K562 (cell line): Measurements from ENCODE around the gene ZNF490. TPM values are rescaled to one million over a fixed set of nuclear protein-coding genes. Genes with fewer than 3 reads are reported as not detected.

Source experiments
- BDP1 ChIP-seq: IDR thresholded peaks from 3 replicates; pipeline ENCODE4 v1.6.1; 2011; ENCODE audit not compliant: insufficient read length, insufficient read depth
- JUN ChIP-seq, 2 experiments: sonication (generic) in 1 of 2; formaldehyde crosslinking in 1 of 2; IDR thresholded peaks; 2 replicates each; pipeline versions ENCODE4 v1.6.1 to v1.8.0; 2012 to 2022; ENCODE audit warnings: borderline replicate concordance in 2 of 2, mild to moderate bottlenecking in 2 of 2, improper control_type of control experiment in 1 of 2, low read depth in 1 of 2, low read length in 1 of 2, missing genetic modification reagents in 1 of 2
- NCOA6 ChIP-seq: fragments of 450-650 bp; IDR thresholded peaks from 2 replicates; pipeline ENCODE4 v1.6.1; 2017; ENCODE audit warnings: mild to moderate bottlenecking
- SMARCA5 ChIP-seq: fragments of 450-650 bp; IDR thresholded peaks from 2 replicates; pipeline ENCODE4 v1.6.1; 2016
- TAF1 ChIP-seq: IDR thresholded peaks from 2 replicates; pipeline ENCODE4 v1.6.1; 2011; ENCODE audit warnings: mild to moderate bottlenecking, low read length, moderate library complexity; ENCODE audit not compliant: insufficient read depth, control insufficient read depth, severe bottlenecking; ENCODE audit errors: extremely low read depth
- ZNF431 ChIP-seq: sonication (generic); formaldehyde crosslinking; IDR thresholded peaks from 2 replicates; pipeline ENCODE4 v1.8.0; 2022; ENCODE audit warnings: mild to moderate bottlenecking, missing genetic modification reagents
- ZNF639 ChIP-seq, 2 experiments: fragments of 200-800 bp in 1 of 2; sonication (Bioruptor generic) in 1 of 2; sonication (generic) in 1 of 2; formaldehyde crosslinking in 1 of 2; IDR thresholded peaks in 1 of 2; conservative IDR thresholded peaks in 1 of 2; 2 replicates each; pipeline versions ENCODE4 v1.5.0 to v1.6.1; 2016 to 2020; ENCODE audit warnings: missing compliant biosample characterization in 1 of 2, missing genetic modification characterization in 1 of 2, missing genetic modification reagents in 1 of 2
- ZNF766 ChIP-seq: fragments of 200-800 bp; sonication (Bioruptor generic); conservative IDR thresholded peaks from 2 replicates; pipeline ENCODE4 v1.6.1; 2016; ENCODE audit warnings: missing genetic modification characterization, missing compliant biosample characterization
- polyA plus RNA-seq, 8 experiments: library from polyadenylated mRNA; depleted of rRNA in 4 of 8; stranded (reverse) in 5 of 8; unstranded in 3 of 8; fragments of >200 nt; fragmentation: Nextera tagmentation in 2 of 8; fragmentation: Illumina TruSeq in 1 of 8; extraction: Ambion mirVana in 2 of 8; extraction: Trizol in 1 of 8; gene quantifications; 2 replicates each; pipeline versions ENCODE4 v1.2.1 to v1.2.3, GENCODE V29; 2011 to 2014; ENCODE audit warnings: inconsistent platforms in 1 of 8, missing spikeins in 1 of 8
- total RNA-seq, 7 experiments: library from RNA; depleted of rRNA in 6 of 7; stranded (reverse); fragments of >200 nt in 6 of 7; fragmentation: Illumina TruSeq in 2 of 7; extraction: Trizol in 2 of 7; gene quantifications; 2 replicates each; pipeline versions ENCODE4 v1.2.1 to v1.2.3, GENCODE V29; 2011 to 2021; ENCODE audit warnings: low replicate concordance in 1 of 7
- TF ChIP-seq, protein P1 (sequence below): fragments of 250-450 bp; sonication (Bioruptor Pico); IDR thresholded peaks from 2 replicates; pipeline ENCODE4 v1.8.0; 2022; ENCODE audit warnings: inconsistent platforms, mild to moderate bottlenecking, moderate library complexity, borderline replicate concordance
- TF ChIP-seq, protein P2 (sequence below): fragments of 450-650 bp; IDR thresholded peaks from 2 replicates; pipeline ENCODE4 v1.6.1; 2016; ENCODE audit warnings: mild to moderate bottlenecking, moderate library complexity
- TF ChIP-seq, protein P3 (sequence below): IDR thresholded peaks from 2 replicates; pipeline ENCODE4 v1.6.1; 2014; ENCODE audit warnings: antibody characterized with exemption

The ZNF490 gene
- total and polyA plus RNA-seq, 9 of the 15 experiments (the other 6 are each of a cell fraction or from before 2014, with no cell fraction given) = 0.90 to 8.3 (median 4.4) TPM

DNA sequence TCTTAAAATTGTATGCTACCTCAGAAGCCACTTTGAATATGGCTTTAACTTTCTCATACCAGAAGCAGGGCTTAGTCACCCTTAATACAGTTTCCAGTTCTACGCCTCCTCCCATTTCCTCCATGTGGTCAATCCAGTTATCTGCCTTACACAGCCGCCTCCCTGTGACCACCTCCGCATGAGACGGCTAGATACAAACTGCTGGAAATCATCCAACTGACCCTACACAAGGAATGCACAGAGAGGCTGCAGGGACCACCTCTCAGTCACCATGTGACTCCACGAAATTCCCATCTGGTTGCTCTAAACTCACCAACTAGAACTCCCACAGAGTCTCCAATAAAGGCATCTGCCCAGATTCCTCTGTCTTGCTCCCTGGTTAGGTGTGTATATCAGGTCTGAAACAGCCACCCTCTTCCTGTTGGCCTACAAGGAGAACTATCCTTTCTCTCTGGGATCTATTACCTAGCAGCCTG, 66.2 kb downstream of the ZNF490 start (continued):
- TF ChIP-seq JUN (IDR thresholded peaks at IDR 0.05; ENCODE audit: borderline replicate concordance, low read depth, low read length) = peak; percentile 81; the same call in 1 of the 2 replicates
- no peak for TF ChIP-seq JUN (CRISPR knock-in tag; IDR thresholded peaks at IDR 0.05; ENCODE audit: borderline replicate concordance)
- no peak for TF ChIP-seq SMARCA5
- 0 out of 2 replicates have a peak, but pooled peaks have one; percentile 36 for TF ChIP-seq ZNF766 (CRISPR knock-in tag)
- TF ChIP-seq, protein P1, sequence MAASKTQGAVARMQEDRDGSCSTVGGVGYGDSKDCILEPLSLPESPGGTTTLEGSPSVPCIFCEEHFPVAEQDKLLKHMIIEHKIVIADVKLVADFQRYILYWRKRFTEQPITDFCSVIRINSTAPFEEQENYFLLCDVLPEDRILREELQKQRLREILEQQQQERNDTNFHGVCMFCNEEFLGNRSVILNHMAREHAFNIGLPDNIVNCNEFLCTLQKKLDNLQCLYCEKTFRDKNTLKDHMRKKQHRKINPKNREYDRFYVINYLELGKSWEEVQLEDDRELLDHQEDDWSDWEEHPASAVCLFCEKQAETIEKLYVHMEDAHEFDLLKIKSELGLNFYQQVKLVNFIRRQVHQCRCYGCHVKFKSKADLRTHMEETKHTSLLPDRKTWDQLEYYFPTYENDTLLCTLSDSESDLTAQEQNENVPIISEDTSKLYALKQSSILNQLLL = no peak
- TF ChIP-seq, protein P2, sequence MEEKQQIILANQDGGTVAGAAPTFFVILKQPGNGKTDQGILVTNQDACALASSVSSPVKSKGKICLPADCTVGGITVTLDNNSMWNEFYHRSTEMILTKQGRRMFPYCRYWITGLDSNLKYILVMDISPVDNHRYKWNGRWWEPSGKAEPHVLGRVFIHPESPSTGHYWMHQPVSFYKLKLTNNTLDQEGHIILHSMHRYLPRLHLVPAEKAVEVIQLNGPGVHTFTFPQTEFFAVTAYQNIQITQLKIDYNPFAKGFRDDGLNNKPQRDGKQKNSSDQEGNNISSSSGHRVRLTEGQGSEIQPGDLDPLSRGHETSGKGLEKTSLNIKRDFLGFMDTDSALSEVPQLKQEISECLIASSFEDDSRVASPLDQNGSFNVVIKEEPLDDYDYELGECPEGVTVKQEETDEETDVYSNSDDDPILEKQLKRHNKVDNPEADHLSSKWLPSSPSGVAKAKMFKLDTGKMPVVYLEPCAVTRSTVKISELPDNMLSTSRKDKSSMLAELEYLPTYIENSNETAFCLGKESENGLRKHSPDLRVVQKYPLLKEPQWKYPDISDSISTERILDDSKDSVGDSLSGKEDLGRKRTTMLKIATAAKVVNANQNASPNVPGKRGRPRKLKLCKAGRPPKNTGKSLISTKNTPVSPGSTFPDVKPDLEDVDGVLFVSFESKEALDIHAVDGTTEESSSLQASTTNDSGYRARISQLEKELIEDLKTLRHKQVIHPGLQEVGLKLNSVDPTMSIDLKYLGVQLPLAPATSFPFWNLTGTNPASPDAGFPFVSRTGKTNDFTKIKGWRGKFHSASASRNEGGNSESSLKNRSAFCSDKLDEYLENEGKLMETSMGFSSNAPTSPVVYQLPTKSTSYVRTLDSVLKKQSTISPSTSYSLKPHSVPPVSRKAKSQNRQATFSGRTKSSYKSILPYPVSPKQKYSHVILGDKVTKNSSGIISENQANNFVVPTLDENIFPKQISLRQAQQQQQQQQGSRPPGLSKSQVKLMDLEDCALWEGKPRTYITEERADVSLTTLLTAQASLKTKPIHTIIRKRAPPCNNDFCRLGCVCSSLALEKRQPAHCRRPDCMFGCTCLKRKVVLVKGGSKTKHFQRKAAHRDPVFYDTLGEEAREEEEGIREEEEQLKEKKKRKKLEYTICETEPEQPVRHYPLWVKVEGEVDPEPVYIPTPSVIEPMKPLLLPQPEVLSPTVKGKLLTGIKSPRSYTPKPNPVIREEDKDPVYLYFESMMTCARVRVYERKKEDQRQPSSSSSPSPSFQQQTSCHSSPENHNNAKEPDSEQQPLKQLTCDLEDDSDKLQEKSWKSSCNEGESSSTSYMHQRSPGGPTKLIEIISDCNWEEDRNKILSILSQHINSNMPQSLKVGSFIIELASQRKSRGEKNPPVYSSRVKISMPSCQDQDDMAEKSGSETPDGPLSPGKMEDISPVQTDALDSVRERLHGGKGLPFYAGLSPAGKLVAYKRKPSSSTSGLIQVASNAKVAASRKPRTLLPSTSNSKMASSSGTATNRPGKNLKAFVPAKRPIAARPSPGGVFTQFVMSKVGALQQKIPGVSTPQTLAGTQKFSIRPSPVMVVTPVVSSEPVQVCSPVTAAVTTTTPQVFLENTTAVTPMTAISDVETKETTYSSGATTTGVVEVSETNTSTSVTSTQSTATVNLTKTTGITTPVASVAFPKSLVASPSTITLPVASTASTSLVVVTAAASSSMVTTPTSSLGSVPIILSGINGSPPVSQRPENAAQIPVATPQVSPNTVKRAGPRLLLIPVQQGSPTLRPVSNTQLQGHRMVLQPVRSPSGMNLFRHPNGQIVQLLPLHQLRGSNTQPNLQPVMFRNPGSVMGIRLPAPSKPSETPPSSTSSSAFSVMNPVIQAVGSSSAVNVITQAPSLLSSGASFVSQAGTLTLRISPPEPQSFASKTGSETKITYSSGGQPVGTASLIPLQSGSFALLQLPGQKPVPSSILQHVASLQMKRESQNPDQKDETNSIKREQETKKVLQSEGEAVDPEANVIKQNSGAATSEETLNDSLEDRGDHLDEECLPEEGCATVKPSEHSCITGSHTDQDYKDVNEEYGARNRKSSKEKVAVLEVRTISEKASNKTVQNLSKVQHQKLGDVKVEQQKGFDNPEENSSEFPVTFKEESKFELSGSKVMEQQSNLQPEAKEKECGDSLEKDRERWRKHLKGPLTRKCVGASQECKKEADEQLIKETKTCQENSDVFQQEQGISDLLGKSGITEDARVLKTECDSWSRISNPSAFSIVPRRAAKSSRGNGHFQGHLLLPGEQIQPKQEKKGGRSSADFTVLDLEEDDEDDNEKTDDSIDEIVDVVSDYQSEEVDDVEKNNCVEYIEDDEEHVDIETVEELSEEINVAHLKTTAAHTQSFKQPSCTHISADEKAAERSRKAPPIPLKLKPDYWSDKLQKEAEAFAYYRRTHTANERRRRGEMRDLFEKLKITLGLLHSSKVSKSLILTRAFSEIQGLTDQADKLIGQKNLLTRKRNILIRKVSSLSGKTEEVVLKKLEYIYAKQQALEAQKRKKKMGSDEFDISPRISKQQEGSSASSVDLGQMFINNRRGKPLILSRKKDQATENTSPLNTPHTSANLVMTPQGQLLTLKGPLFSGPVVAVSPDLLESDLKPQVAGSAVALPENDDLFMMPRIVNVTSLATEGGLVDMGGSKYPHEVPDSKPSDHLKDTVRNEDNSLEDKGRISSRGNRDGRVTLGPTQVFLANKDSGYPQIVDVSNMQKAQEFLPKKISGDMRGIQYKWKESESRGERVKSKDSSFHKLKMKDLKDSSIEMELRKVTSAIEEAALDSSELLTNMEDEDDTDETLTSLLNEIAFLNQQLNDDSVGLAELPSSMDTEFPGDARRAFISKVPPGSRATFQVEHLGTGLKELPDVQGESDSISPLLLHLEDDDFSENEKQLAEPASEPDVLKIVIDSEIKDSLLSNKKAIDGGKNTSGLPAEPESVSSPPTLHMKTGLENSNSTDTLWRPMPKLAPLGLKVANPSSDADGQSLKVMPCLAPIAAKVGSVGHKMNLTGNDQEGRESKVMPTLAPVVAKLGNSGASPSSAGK = peak; percentile 71
- no peak for TF ChIP-seq BDP1
- TF ChIP-seq ZNF431 (CRISPR knock-in tag) = 0 out of 2 replicates have a peak, but pooled peaks have one; percentile 59
- TF ChIP-seq, protein P3, sequence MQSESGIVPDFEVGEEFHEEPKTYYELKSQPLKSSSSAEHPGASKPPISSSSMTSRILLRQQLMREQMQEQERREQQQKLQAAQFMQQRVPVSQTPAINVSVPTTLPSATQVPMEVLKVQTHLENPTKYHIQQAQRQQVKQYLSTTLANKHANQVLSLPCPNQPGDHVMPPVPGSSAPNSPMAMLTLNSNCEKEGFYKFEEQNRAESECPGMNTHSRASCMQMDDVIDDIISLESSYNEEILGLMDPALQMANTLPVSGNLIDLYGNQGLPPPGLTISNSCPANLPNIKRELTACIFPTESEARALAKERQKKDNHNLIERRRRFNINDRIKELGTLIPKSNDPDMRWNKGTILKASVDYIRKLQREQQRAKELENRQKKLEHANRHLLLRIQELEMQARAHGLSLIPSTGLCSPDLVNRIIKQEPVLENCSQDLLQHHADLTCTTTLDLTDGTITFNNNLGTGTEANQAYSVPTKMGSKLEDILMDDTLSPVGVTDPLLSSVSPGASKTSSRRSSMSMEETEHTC = peak; percentile 86
- TF ChIP-seq TAF1 = no peak
- no peak for TF ChIP-seq NCOA6
- 0 out of 4 replicates have a peak, but pooled peaks of 1 of the 2 experiments have one; percentile 64 for TF ChIP-seq ZNF639 (CRISPR knock-in tag; conservative IDR thresholded peaks at IDR 0.05 in 1 of 2, IDR thresholded peaks at IDR 0.05 in 1 of 2)
